HEK293 (cell line): ENCODE measurements around the gene DYDC2.

Source experiments
- BCL11B ChIP-seq: fragments of 450-650 bp; formaldehyde crosslinking; IDR thresholded peaks from 2 replicates; pipeline ENCODE4 v1.5.1; 2016; ENCODE audit warnings: low read depth, missing biosample characterization, missing genetic modification characterization
- MEIS1 ChIP-seq: sonication (generic); formaldehyde crosslinking; IDR thresholded peaks from 2 replicates; pipeline ENCODE4 v1.8.1; 2022; ENCODE audit warnings: missing genetic modification reagents, mild to moderate bottlenecking, borderline replicate concordance
- OVOL3 ChIP-seq: fragments of 450-650 bp; formaldehyde crosslinking; IDR thresholded peaks from 2 replicates; pipeline ENCODE4 v1.5.1; 2016; ENCODE audit warnings: missing biosample characterization, missing genetic modification characterization
- SALL2 ChIP-seq: fragments of 450-650 bp; formaldehyde crosslinking; IDR thresholded peaks from 2 replicates; pipeline ENCODE4 v1.5.0; 2017; ENCODE audit warnings: missing biosample characterization, mild to moderate bottlenecking, missing genetic modification characterization, borderline replicate concordance
- SETDB1 ChIP-seq: IDR thresholded peaks from one replicate; pipeline ENCODE4 v1.6.1; 2017; ENCODE audit warnings: mild to moderate bottlenecking, low read length, moderate library complexity, mixed read lengths; ENCODE audit not compliant: insufficient read length
- SP2 ChIP-seq: fragments of 450-650 bp; formaldehyde crosslinking; IDR thresholded peaks from 2 replicates; pipeline ENCODE4 v1.5.1; 2016; ENCODE audit warnings: missing biosample characterization, missing genetic modification characterization
- TCF7L2 ChIP-seq: IDR thresholded peaks from 2 replicates; pipeline ENCODE4 v1.6.1; 2011; ENCODE audit warnings: low read depth, mild to moderate bottlenecking, inconsistent platforms, low read length, moderate library complexity, borderline replicate concordance
- TRIM28 ChIP-seq: IDR thresholded peaks from 2 replicates; pipeline ENCODE4 v1.6.1; 2011; ENCODE audit warnings: low read length, control low read depth, borderline replicate concordance
- ZBTB20 ChIP-seq: fragments of 450-650 bp; formaldehyde crosslinking; IDR thresholded peaks from 2 replicates; pipeline ENCODE4 v1.5.1; 2016; ENCODE audit warnings: missing biosample characterization, missing genetic modification characterization
- ZIC2 ChIP-seq: fragments of 450-650 bp; formaldehyde crosslinking; IDR thresholded peaks from 2 replicates; pipeline ENCODE4 v1.5.1; 2016; ENCODE audit warnings: missing biosample characterization, missing genetic modification characterization
- ZNF133 ChIP-seq: fragments of 450-650 bp; formaldehyde crosslinking; IDR thresholded peaks from 2 replicates; pipeline ENCODE4 v1.5.1; 2016; ENCODE audit warnings: missing biosample characterization, missing genetic modification characterization
- ZNF174 ChIP-seq: fragments of 450-650 bp; formaldehyde crosslinking; IDR thresholded peaks from 2 replicates; pipeline ENCODE4 v1.5.0; 2017; ENCODE audit warnings: missing biosample characterization, mild to moderate bottlenecking, missing genetic modification characterization
- ZNF394 ChIP-seq: fragments of 450-650 bp; formaldehyde crosslinking; IDR thresholded peaks from 2 replicates; pipeline ENCODE4 v1.5.1; 2016; ENCODE audit warnings: missing biosample characterization, missing genetic modification characterization, mild to moderate bottlenecking, moderate library complexity, borderline replicate concordance
- ZNF48 ChIP-seq: fragments of 450-650 bp; formaldehyde crosslinking; IDR thresholded peaks from 2 replicates; pipeline ENCODE4 v1.5.1; 2016; ENCODE audit warnings: missing biosample characterization, missing genetic modification characterization
- ZNF510 ChIP-seq: fragments of 450-650 bp; formaldehyde crosslinking; IDR thresholded peaks from 2 replicates; pipeline ENCODE4 v1.5.1; 2018; ENCODE audit warnings: mild to moderate bottlenecking, missing genetic modification characterization, missing biosample characterization; ENCODE audit not compliant: insufficient replicate concordance
- ZNF560 ChIP-seq: fragments of 450-650 bp; formaldehyde crosslinking; IDR thresholded peaks from 2 replicates; pipeline ENCODE4 v1.5.1; 2017; ENCODE audit warnings: missing biosample characterization, missing genetic modification characterization, borderline replicate concordance
- ZNF561 ChIP-seq: fragments of 450-650 bp; IDR thresholded peaks from 2 replicates; pipeline ENCODE4 v1.5.1; 2018; ENCODE audit warnings: missing biosample characterization, missing genetic modification characterization, borderline replicate concordance
- ZNF571 ChIP-seq: fragments of 450-650 bp; formaldehyde crosslinking; IDR thresholded peaks from 2 replicates; pipeline ENCODE4 v1.5.0; 2017; ENCODE audit warnings: missing biosample characterization, missing genetic modification characterization
- ZNF621 ChIP-seq: fragments of 450-650 bp; formaldehyde crosslinking; IDR thresholded peaks from 2 replicates; pipeline ENCODE4 v1.5.1; 2017; ENCODE audit warnings: missing biosample characterization, missing genetic modification characterization
- ZNF660 ChIP-seq: fragments of 450-650 bp; IDR thresholded peaks from 2 replicates; pipeline ENCODE4 v1.5.1; 2018; ENCODE audit warnings: missing biosample characterization, mild to moderate bottlenecking, missing genetic modification characterization
- ZSCAN16 ChIP-seq: fragments of 450-650 bp; formaldehyde crosslinking; IDR thresholded peaks from 2 replicates; pipeline ENCODE4 v1.5.1; 2016; ENCODE audit warnings: missing biosample characterization, missing genetic modification characterization
- ZXDB ChIP-seq: fragments of 450-650 bp; formaldehyde crosslinking; IDR thresholded peaks from 2 replicates; pipeline ENCODE4 v1.5.1; 2016; ENCODE audit warnings: missing biosample characterization, missing genetic modification characterization
- TF ChIP-seq, protein P1 (sequence below): fragments of 450-650 bp; formaldehyde crosslinking; IDR thresholded peaks from 2 replicates; pipeline ENCODE4 v1.5.1; 2016; ENCODE audit warnings: missing biosample characterization, missing genetic modification characterization
- TF ChIP-seq, protein P2 (sequence below): fragments of 450-650 bp; formaldehyde crosslinking; IDR thresholded peaks from 2 replicates; pipeline ENCODE4 v1.5.1; 2016; ENCODE audit warnings: missing biosample characterization, missing genetic modification characterization
- TF ChIP-seq, protein P3 (sequence below): fragments of 450-650 bp; formaldehyde crosslinking; IDR thresholded peaks from 2 replicates; pipeline ENCODE4 v1.5.1; 2016; ENCODE audit warnings: missing biosample characterization, missing genetic modification characterization
- TF ChIP-seq, protein P4 (sequence below): fragments of 450-650 bp; formaldehyde crosslinking; IDR thresholded peaks from 2 replicates; pipeline ENCODE4 v1.5.1; 2016; ENCODE audit warnings: missing biosample characterization, missing genetic modification characterization
- TF ChIP-seq, protein P5 (sequence below): fragments of 450-650 bp; formaldehyde crosslinking; IDR thresholded peaks from 2 replicates; pipeline ENCODE4 v1.5.1; 2016; ENCODE audit warnings: missing biosample characterization, missing genetic modification characterization, low read depth
- TF ChIP-seq, protein P6 (sequence below): fragments of 450-650 bp; formaldehyde crosslinking; IDR thresholded peaks from 2 replicates; pipeline ENCODE4 v1.5.1; 2016; ENCODE audit warnings: missing biosample characterization, missing genetic modification characterization

DYDC2 gene

DNA sequence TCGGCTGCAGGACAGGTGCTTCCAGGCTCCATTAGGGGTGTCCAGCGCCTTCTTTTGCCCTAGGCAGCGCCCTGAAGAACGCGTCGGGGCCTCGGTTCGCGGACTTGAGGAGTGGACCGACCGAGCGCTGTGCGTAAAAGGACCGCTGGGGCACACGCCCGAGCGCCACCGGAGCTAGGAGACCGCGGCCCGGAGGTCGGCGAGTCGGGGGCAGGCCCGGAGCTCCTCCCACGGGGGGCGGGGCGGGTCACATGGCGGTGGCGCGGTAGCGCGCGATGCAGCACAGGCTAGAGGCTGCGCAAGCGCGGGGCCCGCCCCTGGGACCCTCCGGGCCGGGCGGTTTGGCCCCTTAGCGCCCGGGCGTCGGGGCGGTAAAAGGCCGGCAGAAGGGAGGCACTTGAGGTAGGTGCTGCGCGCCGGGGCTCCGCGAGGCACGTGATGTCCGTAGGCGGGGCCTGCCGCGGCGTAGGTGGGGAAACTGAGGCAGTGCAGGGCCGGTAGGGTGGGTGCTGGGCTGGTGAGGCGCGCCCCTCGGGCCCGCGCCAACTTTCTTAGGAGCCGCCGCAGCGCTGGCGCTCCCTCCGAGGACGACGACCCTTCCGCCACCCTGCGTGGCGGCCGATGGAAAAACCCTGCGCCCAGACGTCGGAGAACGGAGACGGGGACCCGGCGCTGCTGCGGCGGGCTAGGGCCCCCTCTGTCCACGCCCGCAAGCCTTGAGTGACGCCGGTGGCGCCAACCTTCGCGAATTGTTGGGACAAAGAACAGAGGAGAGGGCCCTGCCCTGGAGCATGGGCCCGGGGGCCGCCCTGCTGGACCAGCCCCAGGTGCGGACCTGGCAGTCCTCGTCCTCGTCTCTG is 51.9 kb downstream of the DYDC2 start, which contains the start of gene PRXL2A (continued):
- TF ChIP-seq, protein P1, sequence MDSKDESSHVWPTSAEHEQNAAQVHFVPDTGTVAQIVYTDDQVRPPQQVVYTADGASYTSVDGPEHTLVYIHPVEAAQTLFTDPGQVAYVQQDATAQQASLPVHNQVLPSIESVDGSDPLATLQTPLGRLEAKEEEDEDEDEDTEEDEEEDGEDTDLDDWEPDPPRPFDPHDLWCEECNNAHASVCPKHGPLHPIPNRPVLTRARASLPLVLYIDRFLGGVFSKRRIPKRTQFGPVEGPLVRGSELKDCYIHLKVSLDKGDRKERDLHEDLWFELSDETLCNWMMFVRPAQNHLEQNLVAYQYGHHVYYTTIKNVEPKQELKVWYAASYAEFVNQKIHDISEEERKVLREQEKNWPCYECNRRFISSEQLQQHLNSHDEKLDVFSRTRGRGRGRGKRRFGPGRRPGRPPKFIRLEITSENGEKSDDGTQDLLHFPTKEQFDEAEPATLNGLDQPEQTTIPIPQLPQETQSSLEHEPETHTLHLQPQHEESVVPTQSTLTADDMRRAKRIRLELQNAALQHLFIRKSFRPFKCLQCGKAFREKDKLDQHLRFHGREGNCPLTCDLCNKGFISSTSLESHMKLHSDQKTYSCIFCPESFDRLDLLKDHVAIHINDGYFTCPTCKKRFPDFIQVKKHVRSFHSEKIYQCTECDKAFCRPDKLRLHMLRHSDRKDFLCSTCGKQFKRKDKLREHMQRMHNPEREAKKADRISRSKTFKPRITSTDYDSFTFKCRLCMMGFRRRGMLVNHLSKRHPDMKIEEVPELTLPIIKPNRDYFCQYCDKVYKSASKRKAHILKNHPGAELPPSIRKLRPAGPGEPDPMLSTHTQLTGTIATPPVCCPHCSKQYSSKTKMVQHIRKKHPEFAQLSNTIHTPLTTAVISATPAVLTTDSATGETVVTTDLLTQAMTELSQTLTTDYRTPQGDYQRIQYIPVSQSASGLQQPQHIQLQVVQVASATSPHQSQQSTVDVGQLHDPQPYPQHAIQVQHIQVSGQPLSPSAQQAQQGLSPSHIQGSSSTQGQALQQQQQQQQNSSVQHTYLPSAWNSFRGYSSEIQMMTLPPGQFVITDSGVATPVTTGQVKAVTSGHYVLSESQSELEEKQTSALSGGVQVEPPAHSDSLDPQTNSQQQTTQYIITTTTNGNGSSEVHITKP (tag by site-specific recombination): no peak
- TF ChIP-seq ZNF660 (tag by site-specific recombination): no peak
- TF ChIP-seq, protein P2, sequence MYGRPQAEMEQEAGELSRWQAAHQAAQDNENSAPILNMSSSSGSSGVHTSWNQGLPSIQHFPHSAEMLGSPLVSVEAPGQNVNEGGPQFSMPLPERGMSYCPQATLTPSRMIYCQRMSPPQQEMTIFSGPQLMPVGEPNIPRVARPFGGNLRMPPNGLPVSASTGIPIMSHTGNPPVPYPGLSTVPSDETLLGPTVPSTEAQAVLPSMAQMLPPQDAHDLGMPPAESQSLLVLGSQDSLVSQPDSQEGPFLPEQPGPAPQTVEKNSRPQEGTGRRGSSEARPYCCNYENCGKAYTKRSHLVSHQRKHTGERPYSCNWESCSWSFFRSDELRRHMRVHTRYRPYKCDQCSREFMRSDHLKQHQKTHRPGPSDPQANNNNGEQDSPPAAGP: no peak
- TF ChIP-seq ZNF621: no peak
- TF ChIP-seq ZSCAN16 (tag by site-specific recombination): no peak
- TF ChIP-seq SALL2: no peak
- no peak for TF ChIP-seq ZBTB20 (tag by site-specific recombination)
- no peak for TF ChIP-seq ZNF48 (tag by site-specific recombination)
- no peak for TF ChIP-seq ZNF560 (tag by site-specific recombination)
- no peak for TF ChIP-seq ZNF561 (tag by site-specific recombination)
- TF ChIP-seq, protein P3, sequence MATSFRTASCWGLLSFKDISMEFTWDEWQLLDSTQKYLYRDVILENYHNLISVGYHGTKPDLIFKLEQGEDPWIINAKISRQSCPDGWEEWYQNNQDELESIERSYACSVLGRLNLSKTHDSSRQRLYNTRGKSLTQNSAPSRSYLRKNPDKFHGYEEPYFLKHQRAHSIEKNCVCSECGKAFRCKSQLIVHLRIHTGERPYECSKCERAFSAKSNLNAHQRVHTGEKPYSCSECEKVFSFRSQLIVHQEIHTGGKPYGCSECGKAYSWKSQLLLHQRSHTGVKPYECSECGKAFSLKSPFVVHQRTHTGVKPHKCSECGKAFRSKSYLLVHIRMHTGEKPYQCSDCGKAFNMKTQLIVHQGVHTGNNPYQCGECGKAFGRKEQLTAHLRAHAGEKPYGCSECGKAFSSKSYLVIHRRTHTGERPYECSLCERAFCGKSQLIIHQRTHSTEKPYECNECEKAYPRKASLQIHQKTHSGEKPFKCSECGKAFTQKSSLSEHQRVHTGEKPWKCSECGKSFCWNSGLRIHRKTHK (tag by site-specific recombination): no peak
- no peak for TF ChIP-seq TCF7L2
- no peak for TF ChIP-seq ZNF133
- TF ChIP-seq ZNF174: no peak
- no peak for TF ChIP-seq ZNF510
- TF ChIP-seq TRIM28: no peak
- TF ChIP-seq, protein P4, sequence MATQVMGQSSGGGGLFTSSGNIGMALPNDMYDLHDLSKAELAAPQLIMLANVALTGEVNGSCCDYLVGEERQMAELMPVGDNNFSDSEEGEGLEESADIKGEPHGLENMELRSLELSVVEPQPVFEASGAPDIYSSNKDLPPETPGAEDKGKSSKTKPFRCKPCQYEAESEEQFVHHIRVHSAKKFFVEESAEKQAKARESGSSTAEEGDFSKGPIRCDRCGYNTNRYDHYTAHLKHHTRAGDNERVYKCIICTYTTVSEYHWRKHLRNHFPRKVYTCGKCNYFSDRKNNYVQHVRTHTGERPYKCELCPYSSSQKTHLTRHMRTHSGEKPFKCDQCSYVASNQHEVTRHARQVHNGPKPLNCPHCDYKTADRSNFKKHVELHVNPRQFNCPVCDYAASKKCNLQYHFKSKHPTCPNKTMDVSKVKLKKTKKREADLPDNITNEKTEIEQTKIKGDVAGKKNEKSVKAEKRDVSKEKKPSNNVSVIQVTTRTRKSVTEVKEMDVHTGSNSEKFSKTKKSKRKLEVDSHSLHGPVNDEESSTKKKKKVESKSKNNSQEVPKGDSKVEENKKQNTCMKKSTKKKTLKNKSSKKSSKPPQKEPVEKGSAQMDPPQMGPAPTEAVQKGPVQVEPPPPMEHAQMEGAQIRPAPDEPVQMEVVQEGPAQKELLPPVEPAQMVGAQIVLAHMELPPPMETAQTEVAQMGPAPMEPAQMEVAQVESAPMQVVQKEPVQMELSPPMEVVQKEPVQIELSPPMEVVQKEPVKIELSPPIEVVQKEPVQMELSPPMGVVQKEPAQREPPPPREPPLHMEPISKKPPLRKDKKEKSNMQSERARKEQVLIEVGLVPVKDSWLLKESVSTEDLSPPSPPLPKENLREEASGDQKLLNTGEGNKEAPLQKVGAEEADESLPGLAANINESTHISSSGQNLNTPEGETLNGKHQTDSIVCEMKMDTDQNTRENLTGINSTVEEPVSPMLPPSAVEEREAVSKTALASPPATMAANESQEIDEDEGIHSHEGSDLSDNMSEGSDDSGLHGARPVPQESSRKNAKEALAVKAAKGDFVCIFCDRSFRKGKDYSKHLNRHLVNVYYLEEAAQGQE (tag by site-specific recombination): no peak
- peak; percentile 76 for TF ChIP-seq ZXDB (tag by site-specific recombination)
- TF ChIP-seq SETDB1: no peak
- TF ChIP-seq OVOL3 (tag by site-specific recombination): no peak
- TF ChIP-seq ZNF394 (tag by site-specific recombination): no peak
- no peak for TF ChIP-seq ZNF571 (tag by site-specific recombination)
- TF ChIP-seq, protein P5, sequence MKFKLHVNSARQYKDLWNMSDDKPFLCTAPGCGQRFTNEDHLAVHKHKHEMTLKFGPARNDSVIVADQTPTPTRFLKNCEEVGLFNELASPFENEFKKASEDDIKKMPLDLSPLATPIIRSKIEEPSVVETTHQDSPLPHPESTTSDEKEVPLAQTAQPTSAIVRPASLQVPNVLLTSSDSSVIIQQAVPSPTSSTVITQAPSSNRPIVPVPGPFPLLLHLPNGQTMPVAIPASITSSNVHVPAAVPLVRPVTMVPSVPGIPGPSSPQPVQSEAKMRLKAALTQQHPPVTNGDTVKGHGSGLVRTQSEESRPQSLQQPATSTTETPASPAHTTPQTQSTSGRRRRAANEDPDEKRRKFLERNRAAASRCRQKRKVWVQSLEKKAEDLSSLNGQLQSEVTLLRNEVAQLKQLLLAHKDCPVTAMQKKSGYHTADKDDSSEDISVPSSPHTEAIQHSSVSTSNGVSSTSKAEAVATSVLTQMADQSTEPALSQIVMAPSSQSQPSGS (tag by site-specific recombination): no peak
- TF ChIP-seq ZIC2: no peak
- peak; percentile 71 for TF ChIP-seq SP2
- no peak for TF ChIP-seq BCL11B (tag by site-specific recombination)
- TF ChIP-seq, protein P6, sequence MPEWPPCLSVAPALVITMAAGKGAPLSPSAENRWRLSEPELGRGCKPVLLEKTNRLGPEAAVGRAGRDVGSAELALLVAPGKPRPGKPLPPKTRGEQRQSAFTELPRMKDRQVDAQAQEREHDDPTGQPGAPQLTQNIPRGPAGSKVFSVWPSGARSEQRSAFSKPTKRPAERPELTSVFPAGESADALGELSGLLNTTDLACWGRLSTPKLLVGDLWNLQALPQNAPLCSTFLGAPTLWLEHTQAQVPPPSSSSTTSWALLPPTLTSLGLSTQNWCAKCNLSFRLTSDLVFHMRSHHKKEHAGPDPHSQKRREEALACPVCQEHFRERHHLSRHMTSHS (tag by site-specific recombination): no peak
- no peak for TF ChIP-seq MEIS1 (CRISPR knock-in tag)
- TF ChIP-seq, all 188 proteins: peak for 20
